Measurements from ENCODE around the gene WWTR1. TPM values are rescaled to one million over a fixed set of nuclear protein-coding genes. Genes with fewer than 3 reads are reported as not detected.

WWTR1 gene
- total and polyA plus RNA-seq, 2 experiments from 2014 or later: 25.1 to 26.2 TPM

- H3K79me2 ChIP-seq (replicated peaks; ENCODE audit: insufficient read depth): no peaks in the 10 kb centered on the region
- peak overlapping the region; percentile 30 for H3K4me2 ChIP-seq
- no peaks in the 10 kb centered on the region for H3K36me3 ChIP-seq (ENCODE audit: insufficient read depth)
- peaks cover 12% of the 10 kb centered on the region for H3K4me1 ChIP-seq (ENCODE audit: insufficient read depth)
- ATAC-seq (peak; percentile 78), DNase-seq (ENCODE audit: low spot score) (peak; percentile 54)
- Mint-ChIP-seq H3K9me3 (no peaks in the 10 kb centered on the region), H3K4me1 (peaks cover 21% of the 10 kb centered on the region), H3K27ac (no peak overlapping the region), H3K4me3 (no peak overlapping the region), H3K27me3 (ENCODE audit: insufficient read depth, low read depth, poor library complexity) (peaks cover 8% of the 10 kb centered on the region), H3K36me3 (ENCODE audit: low read depth) (no peaks in the 10 kb centered on the region)
- no peak overlapping the region for H3K4me3 ChIP-seq
- H3K27ac ChIP-seq (ENCODE audit: low read depth): no peak overlapping the region; the same call in 1 of the 2 replicates
- no peaks in the 10 kb centered on the region for H3F3A ChIP-seq (replicated peaks; ENCODE audit: low read depth)
- TF ChIP-seq EZH2phosphoT487 (IDR thresholded peaks at IDR 0.05; ENCODE audit: unreplicated experiment): no peak
- TF ChIP-seq NANOG (IDR thresholded peaks at IDR 0.05; ENCODE audit: borderline replicate concordance): peak; percentile 80
- TF ChIP-seq POLR2AphosphoS5 (IDR thresholded peaks at IDR 0.05; ENCODE audit: low read depth): no peak
- no peaks in the 10 kb centered on the region for H4K20me1 ChIP-seq (replicated peaks; ENCODE audit: insufficient read depth)
- no peak overlapping the region for H2AFZ ChIP-seq
- no peaks in the 10 kb centered on the region for H3K27me3 ChIP-seq (ENCODE audit: insufficient read depth)
- peaks cover 5% of the 10 kb centered on the region; the same call in 1 of the 2 replicates for H3K9me2 ChIP-seq (ENCODE audit: insufficient read depth)
Measured at GRCh38 chr3:149706905-149707304, 49.1 kb upstream of the WWTR1 start.

- TF ChIP-seq REST (IDR thresholded peaks at IDR 0.05; ENCODE audit: unreplicated experiment) (no peak), POLR2AphosphoS5 (IDR thresholded peaks at IDR 0.05; ENCODE audit: low read depth) (no peak), ZNF331 (CRISPR knock-in tag; IDR thresholded peaks at IDR 0.05; ENCODE audit: low read depth) (no peak), ZNF462 (CRISPR knock-in tag; IDR thresholded peaks at IDR 0.05) (no peak), CREB1 (CRISPR knock-in tag; IDR thresholded peaks at IDR 0.05; ENCODE audit: low read depth) (no peak), CTCF (conservative IDR thresholded peaks at IDR 0.05; ENCODE audit: low read depth in 2 of 2) (no peak), NANOG (IDR thresholded peaks at IDR 0.05; ENCODE audit: borderline replicate concordance) (no peak), ZNF114 (CRISPR knock-in tag; IDR thresholded peaks at IDR 0.05) (no peak), STAT1 (IDR thresholded peaks at IDR 0.05; ENCODE audit: unreplicated experiment) (no peak)
- H3K4me2 ChIP-seq: no peak overlapping the region
- no peaks in the 10 kb centered on the region for H4K20me1 ChIP-seq (replicated peaks; ENCODE audit: insufficient read depth)
- no peak overlapping the region for H2AFZ ChIP-seq
- no peaks in the 10 kb centered on the region for H3K79me2 ChIP-seq (replicated peaks; ENCODE audit: insufficient read depth)
- peaks cover 25% of the 10 kb centered on the region for H3K4me1 Mint-ChIP-seq
- H3K27ac Mint-ChIP-seq: no peak overlapping the region
- H3K27ac ChIP-seq (ENCODE audit: low read depth): no peak overlapping the region
- H3K27me3 Mint-ChIP-seq (ENCODE audit: insufficient read depth, low read depth, poor library complexity): peaks cover 8% of the 10 kb centered on the region
- H3K27me3 ChIP-seq (ENCODE audit: insufficient read depth): no peaks in the 10 kb centered on the region
- no peak overlapping the region for H3K4me3 Mint-ChIP-seq
- ATAC-seq: no peak
- no peak for DNase-seq (ENCODE audit: low spot score)
- H3K4me3 ChIP-seq: no peak overlapping the region
- H3F3A ChIP-seq (replicated peaks; ENCODE audit: low read depth): no peaks in the 10 kb centered on the region
- H3K36me3 Mint-ChIP-seq (ENCODE audit: low read depth): no peaks in the 10 kb centered on the region
- peaks cover 5% of the 10 kb centered on the region; the same call in 1 of the 2 replicates for H3K9me2 ChIP-seq (ENCODE audit: insufficient read depth)
- H3K9me3 Mint-ChIP-seq: no peaks in the 10 kb centered on the region
- peaks cover 15% of the 10 kb centered on the region for H3K4me1 ChIP-seq (ENCODE audit: insufficient read depth)
- no peaks in the 10 kb centered on the region for H3K36me3 ChIP-seq (ENCODE audit: insufficient read depth)
Measured at GRCh38 chr3:149705416-149705815, 47.6 kb upstream of the WWTR1 start.

Data from GM23338 (cell line).